H54 (cell line): ENCODE results near the gene NCKAP5.

Experiments
- DNase-seq: peaks from one replicate; pipeline ENCODE4 v3.0.0; 2011; ENCODE audit warnings: low spot score, mixed read lengths; ENCODE audit not compliant: insufficient read length
- FAIRE-seq: peaks from 3 replicates; lab custom pipeline; 2011; peaks lifted over from hg19 to GRCh38; lab: Jason Lieb, UNC
- POLR2A ChIP-seq: IDR thresholded peaks from 2 replicates; pipeline ENCODE4 v1.6.1; 2011; ENCODE audit warnings: low read depth, mild to moderate bottlenecking, low read length

The NCKAP5 gene

GRCh38 chr2:133292259-133292658 is 276.0 kb downstream of the NCKAP5 start:
- no peak for TF ChIP-seq POLR2A
- no peak for DNase-seq
- no peak for FAIRE-seq

DNA sequence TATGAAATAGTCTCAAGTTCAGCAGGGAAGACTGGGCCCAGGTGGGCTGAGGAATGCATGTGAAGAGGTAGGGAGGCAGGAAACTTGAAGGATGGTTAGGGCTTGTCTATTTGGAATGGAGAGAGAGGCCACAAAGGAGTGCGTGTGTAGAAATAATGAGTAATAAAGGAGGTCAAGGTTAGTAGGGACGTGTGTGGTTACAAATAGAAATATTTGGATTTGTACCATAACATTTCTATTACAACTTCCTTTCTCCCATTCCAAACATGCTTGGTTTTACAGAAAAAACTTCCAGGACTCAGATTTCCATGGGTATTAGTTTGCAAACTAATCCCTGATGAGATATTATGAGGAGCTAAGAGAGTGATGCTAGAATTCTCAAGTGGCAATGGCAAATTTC is 280.6 kb downstream of the NCKAP5 start:
- TF ChIP-seq POLR2A: no peak
- no peak for DNase-seq
- no peak for FAIRE-seq

- FAIRE-seq (no peak), DNase-seq (no peak)
- no peak for TF ChIP-seq POLR2A
Observed at GRCh38 chr2:133286326-133286922, 281.8 kb downstream of the NCKAP5 start.

- TF ChIP-seq POLR2A: no peak
- FAIRE-seq: no peak
Observed at GRCh38 chr2:133273031-133273430, 295.2 kb downstream of the NCKAP5 start.

GRCh38 chr2:133271105-133271504 is 297.2 kb downstream of the NCKAP5 start:
- TF ChIP-seq POLR2A: no peak
- DNase-seq: no peak
- no peak for FAIRE-seq

More at GRCh38 chr2:133273031-133273430, 295.2 kb downstream of the NCKAP5 start:
- no peak for DNase-seq

DNA sequence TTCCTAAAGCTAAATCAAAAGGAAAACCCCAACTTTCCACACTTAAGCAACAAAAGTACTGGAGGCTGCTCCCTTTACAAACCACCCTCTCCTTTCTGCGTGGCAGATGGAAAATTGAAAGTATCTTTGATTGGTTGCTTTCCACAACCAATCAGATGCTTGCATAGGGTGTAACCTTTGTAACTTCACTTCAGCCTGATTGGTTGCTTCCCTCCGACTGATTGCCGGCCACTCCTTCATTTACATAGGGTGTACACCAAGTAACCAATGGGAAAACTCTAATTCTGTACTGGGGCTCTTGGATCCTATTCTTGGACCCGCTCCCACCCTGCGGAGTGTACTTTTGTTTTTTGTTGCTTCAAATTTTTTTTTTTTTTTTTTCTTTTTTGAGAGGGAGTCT is 297.7 kb downstream of the NCKAP5 start:
- no peak for DNase-seq
- FAIRE-seq: no peak
- TF ChIP-seq POLR2A: no peak

GRCh38 chr2:133266926-133267590 is 301.2 kb downstream of the NCKAP5 start:
- TF ChIP-seq POLR2A: no peak
- DNase-seq: no peak

GRCh38 chr2:133266041-133266925 is 302.0 kb downstream of the NCKAP5 start:
- no peak for DNase-seq
- no peak for TF ChIP-seq POLR2A
- FAIRE-seq: no peak

More at GRCh38 chr2:133266926-133267590, 301.2 kb downstream of the NCKAP5 start:
- no peak for FAIRE-seq

DNA sequence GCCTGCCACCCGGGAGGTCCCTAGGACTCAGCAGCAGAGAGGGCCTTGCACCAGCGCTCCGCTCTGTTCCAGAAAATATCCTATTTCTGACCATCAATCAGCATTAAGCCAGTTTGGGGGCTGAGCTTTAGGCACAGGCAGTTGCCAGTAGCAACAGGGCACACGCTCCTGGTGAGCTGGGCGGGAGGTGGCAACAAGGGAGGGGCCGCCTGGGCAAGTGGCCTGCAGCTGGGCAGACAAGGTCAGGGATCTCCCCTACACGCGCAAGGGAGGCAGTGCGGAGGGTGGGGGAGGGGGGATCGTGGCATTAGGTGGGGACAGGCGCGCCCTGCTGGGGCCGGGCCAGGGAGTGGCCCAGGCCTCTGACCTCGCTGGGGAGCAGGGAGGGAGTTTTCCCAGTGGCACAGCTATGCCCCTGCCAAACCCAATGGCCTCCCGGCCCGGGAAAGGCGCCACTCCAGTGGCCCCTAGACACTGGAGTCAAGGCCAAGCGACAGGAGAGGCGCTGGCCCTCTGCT is 302.8 kb downstream of the NCKAP5 start:
- no peak for DNase-seq
- TF ChIP-seq POLR2A: no peak
- no peak for FAIRE-seq

DNA sequence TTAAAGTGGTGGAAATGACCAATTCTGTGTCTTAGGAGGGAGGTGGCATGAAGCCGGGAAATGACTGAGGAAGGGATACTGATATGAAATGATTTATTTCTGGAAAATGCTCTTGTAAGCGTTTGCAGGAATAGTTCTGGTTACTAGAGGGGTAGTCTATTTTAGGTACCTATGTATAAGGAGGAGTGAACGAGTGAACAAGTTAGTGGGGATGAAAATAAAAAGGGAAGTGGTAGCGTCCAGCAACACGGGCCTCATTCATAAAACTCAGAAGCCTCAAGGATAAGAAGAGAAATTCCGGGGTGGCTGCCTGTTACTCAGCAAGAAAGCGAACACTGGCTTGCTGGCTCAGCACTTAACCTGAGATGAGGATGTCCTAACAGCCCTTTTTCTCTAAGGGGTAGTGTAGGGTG is 303.3 kb downstream of the NCKAP5 start:
- DNase-seq (no peak), FAIRE-seq (no peak)
- no peak for TF ChIP-seq POLR2A

- TF ChIP-seq POLR2A: no peak
- DNase-seq (no peak), FAIRE-seq (no peak)
Observed at GRCh38 chr2:133262893-133263292, 305.4 kb downstream of the NCKAP5 start.

DNA sequence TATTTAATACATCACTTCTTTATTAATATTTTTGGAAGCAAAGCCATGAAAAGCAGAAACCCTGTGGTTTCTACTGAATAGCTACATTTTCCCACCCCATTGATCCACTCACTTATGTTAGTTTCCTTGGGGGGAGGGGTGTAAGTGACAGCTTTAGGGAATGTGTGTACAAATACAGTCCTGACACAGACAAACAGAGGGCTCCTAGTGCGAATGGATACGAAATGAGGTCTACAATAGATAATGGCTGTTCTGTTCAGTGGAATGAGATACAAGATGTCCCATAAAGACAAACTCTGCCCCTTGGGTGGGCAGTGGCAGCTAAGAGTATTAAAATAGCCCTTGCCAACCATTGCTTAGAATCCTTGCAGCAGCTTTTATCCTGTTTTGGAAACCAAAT is 312.9 kb downstream of the NCKAP5 start:
- DNase-seq (no peak), FAIRE-seq (no peak)
- no peak for TF ChIP-seq POLR2A

GRCh38 chr2:133253793-133254192 is 314.5 kb downstream of the NCKAP5 start:
- no peak for FAIRE-seq
- DNase-seq: no peak
- TF ChIP-seq POLR2A: no peak

- no peak for TF ChIP-seq POLR2A
- no peak for FAIRE-seq
Observed at GRCh38 chr2:133252780-133253355, 315.4 kb downstream of the NCKAP5 start.

GRCh38 chr2:133249362-133249761 is 318.9 kb downstream of the NCKAP5 start:
- no peak for TF ChIP-seq POLR2A
- DNase-seq: no peak
- FAIRE-seq: no peak

More at GRCh38 chr2:133252780-133253355, 315.4 kb downstream of the NCKAP5 start:
- DNase-seq: no peak
